GM23338 (cell line): Measurements from ENCODE around the gene SLF2. TPM values are rescaled to one million over a fixed set of nuclear protein-coding genes. Genes with fewer than 3 reads are reported as not detected.

Experiments
- ATAC-seq: fragments of 200-7000 bp; cut with Tn5 transposase; 3 replicates; pipeline ENCODE4 v1.9.1; 2020
- DNase-seq: peaks from one replicate; pipeline ENCODE4 v3.0.0-alpha.2; 2015; ENCODE audit warnings: low spot score
- H2AFZ ChIP-seq: fragments of 200-600 bp; sonication (generic); 2 replicates; pipeline ENCODE4 v1.8.0; 2016; ENCODE audit warnings: antibody characterized with exemption, mild to moderate bottlenecking, moderate library complexity
- H3F3A ChIP-seq: fragments of 200-600 bp; sonication (generic); replicated peaks from 2 replicates; pipeline ENCODE4 v1.8.0; 2017; ENCODE audit warnings: antibody characterized with exemption, mixed run types, low read depth
- H3K27ac ChIP-seq: fragments of 200-600 bp; sonication (generic); 2 replicates; pipeline ENCODE4 v1.6.1; 2016; ENCODE audit warnings: low read depth
- H3K27me3 ChIP-seq: fragments of 200-600 bp; sonication (generic); 2 replicates; pipeline ENCODE4 v1.8.0; 2016; ENCODE audit warnings: mild to moderate bottlenecking, mixed run types, moderate library complexity; ENCODE audit not compliant: insufficient read depth
- H3K36me3 ChIP-seq: fragments of 200-600 bp; sonication (generic); 2 replicates; pipeline ENCODE4 v1.8.0; 2016; ENCODE audit warnings: mild to moderate bottlenecking; ENCODE audit not compliant: insufficient read depth
- H3K4me1 ChIP-seq: fragments of 200-600 bp; sonication (generic); 2 replicates; pipeline ENCODE4 v1.8.0; 2016; ENCODE audit warnings: mild to moderate bottlenecking, moderate library complexity; ENCODE audit not compliant: insufficient read depth
- H3K4me2 ChIP-seq: fragments of 200-600 bp; sonication (generic); 2 replicates; pipeline ENCODE4 v1.7.1; 2017; ENCODE audit warnings: mixed run types
- H3K4me3 ChIP-seq: fragments of 200-600 bp; sonication (generic); 2 replicates; pipeline ENCODE4 v1.6.1; 2016; ENCODE audit warnings: mixed run types
- H3K79me2 ChIP-seq: fragments of 200-600 bp; sonication (generic); replicated peaks from 2 replicates; pipeline ENCODE4 v1.8.0; 2017; ENCODE audit warnings: mild to moderate bottlenecking; ENCODE audit not compliant: insufficient read depth
- H3K9me2 ChIP-seq: fragments of 200-600 bp; sonication (generic); 2 replicates; pipeline ENCODE4 v1.8.0; 2017; ENCODE audit not compliant: insufficient read depth
- H4K20me1 ChIP-seq: fragments of 200-600 bp; sonication (generic); replicated peaks from 2 replicates; pipeline ENCODE4 v1.8.0; 2017; ENCODE audit warnings: mild to moderate bottlenecking; ENCODE audit not compliant: insufficient read depth
- H3K27ac Mint-ChIP-seq: 2 replicates; pipeline ENCODE4 v1.8.0; 2020; ENCODE audit warnings: inconsistent platforms, mild to moderate bottlenecking, moderate library complexity, mixed read lengths
- H3K27me3 Mint-ChIP-seq: 3 replicates; pipeline ENCODE4 v1.8.0; 2022; ENCODE audit warnings: low read depth, mild to moderate bottlenecking, moderate library complexity, mixed read lengths, inconsistent platforms; ENCODE audit not compliant: insufficient read depth, poor library complexity
- H3K36me3 Mint-ChIP-seq: 3 replicates; pipeline ENCODE4 v1.8.0; 2021; ENCODE audit warnings: low read depth, mild to moderate bottlenecking, inconsistent platforms, moderate library complexity, mixed read lengths
- H3K4me1 Mint-ChIP-seq: 3 replicates; pipeline ENCODE4 v1.8.0; 2020; ENCODE audit warnings: mild to moderate bottlenecking, inconsistent platforms, mixed read lengths
- H3K4me3 Mint-ChIP-seq: 3 replicates; pipeline ENCODE4 v1.8.0; 2021; ENCODE audit warnings: moderate library complexity, mild to moderate bottlenecking, inconsistent platforms, mixed read lengths
- H3K9me3 Mint-ChIP-seq: 3 replicates; pipeline ENCODE4 v1.8.0; 2020; ENCODE audit warnings: moderate library complexity, mild to moderate bottlenecking, inconsistent platforms, mixed read lengths
- CREB1 ChIP-seq: fragments of 250-450 bp; sonication (Bioruptor Pico); IDR thresholded peaks from 2 replicates; pipeline ENCODE4 v1.5.0; 2020; ENCODE audit warnings: low read depth, mild to moderate bottlenecking, moderate library complexity
- CTCF ChIP-seq, 2 experiments: fragments of 200-600 bp in 1 of 2; sonication (generic) in 1 of 2; conservative IDR thresholded peaks; 2 replicates each; pipeline versions ENCODE4 v1.5.1 to v1.6.1; 2016 to 2017; ENCODE audit warnings: antibody characterized with exemption in 2 of 2, low read depth in 2 of 2, mild to moderate bottlenecking in 2 of 2, moderate library complexity in 1 of 2
- ETS1 ChIP-seq: IDR thresholded peaks from 2 replicates; pipeline ENCODE4 v1.6.1; 2016; ENCODE audit warnings: antibody characterized with exemption
- EZH2 ChIP-seq: fragments of 200-600 bp; sonication (generic); IDR thresholded peaks from one replicate; pipeline ENCODE4 v1.8.0; 2017; ENCODE audit warnings: antibody characterized with exemption, mild to moderate bottlenecking, low read depth; ENCODE audit not compliant: unreplicated experiment
- EZH2phosphoT487 ChIP-seq: fragments of 200-600 bp; sonication (generic); IDR thresholded peaks from one replicate; pipeline ENCODE4 v1.8.1; 2018; ENCODE audit warnings: antibody characterized with exemption; ENCODE audit not compliant: unreplicated experiment
- JUNB ChIP-seq: IDR thresholded peaks from one replicate; pipeline ENCODE4 v1.6.1; 2016; ENCODE audit warnings: antibody characterized with exemption; ENCODE audit not compliant: unreplicated experiment
- NANOG ChIP-seq: IDR thresholded peaks from 2 replicates; pipeline ENCODE4 v1.6.1; 2016; ENCODE audit warnings: antibody characterized with exemption, borderline replicate concordance
- POLR2AphosphoS5 ChIP-seq: IDR thresholded peaks from 2 replicates; pipeline ENCODE4 v1.6.1; 2016; ENCODE audit warnings: antibody characterized with exemption, low read depth
- REST ChIP-seq: IDR thresholded peaks from one replicate; pipeline ENCODE4 v1.6.1; 2018; ENCODE audit warnings: antibody characterized with exemption; ENCODE audit not compliant: unreplicated experiment
- STAT1 ChIP-seq: IDR thresholded peaks from one replicate; pipeline ENCODE4 v1.6.1; 2016; ENCODE audit warnings: antibody characterized with exemption; ENCODE audit not compliant: unreplicated experiment
- ZNF114 ChIP-seq: fragments of 250-450 bp; sonication (Bioruptor Pico); IDR thresholded peaks from 2 replicates; pipeline ENCODE4 v1.5.0; 2020; ENCODE audit warnings: mild to moderate bottlenecking, moderate library complexity
- ZNF331 ChIP-seq: fragments of 250-450 bp; sonication (Bioruptor Pico); IDR thresholded peaks from 2 replicates; pipeline ENCODE4 v1.5.0; 2020; ENCODE audit warnings: low read depth, mild to moderate bottlenecking, moderate library complexity
- ZNF462 ChIP-seq: fragments of 250-450 bp; sonication (Bioruptor Pico); IDR thresholded peaks from 2 replicates; pipeline ENCODE4 v1.5.0; 2020; ENCODE audit warnings: mild to moderate bottlenecking, moderate library complexity
- polyA plus RNA-seq: library from polyadenylated mRNA; unstranded; fragments of >200 nt; fragmentation: Nextera tagmentation; extraction: Ambion mirVana; gene quantifications from 2 replicates; pipeline ENCODE4 v1.2.1, GENCODE V29; 2016
- total RNA-seq: library from RNA; depleted of rRNA; stranded (reverse); fragments of >200 nt; shearing (Covaris generic); gene quantifications from 2 replicates; pipeline ENCODE4 v1.2.3, GENCODE V29; 2014

Gene SLF2
- total and polyA plus RNA-seq, 2 experiments from 2014 or later: 13.6 to 22.1 TPM

- TF ChIP-seq NANOG (no peak), ZNF114 (CRISPR knock-in tag) (no peak), REST (no peak), CREB1 (CRISPR knock-in tag) (no peak), ZNF331 (no peak), ZNF462 (CRISPR knock-in tag) (no peak), POLR2AphosphoS5 (no peak), EZH2 (no peak), EZH2phosphoT487 (no peak), JUNB (no peak), ETS1 (no peak), CTCF (conservative IDR thresholded peaks at IDR 0.05; ENCODE audit: low read depth in 2 of 2) (no peak), STAT1 (no peak)
- Mint-ChIP-seq H3K4me1 (peaks cover 45% of the 10 kb centered on the region), H3K27ac (no peak overlapping the region), H3K9me3 (no peaks in the 10 kb centered on the region), H3K36me3 (no peaks in the 10 kb centered on the region), H3K27me3 (peaks cover 29% of the 10 kb centered on the region), H3K4me3 (no peak overlapping the region)
- ATAC-seq: no peak; the same call in 2 of the 3 replicates
- no peaks in the 10 kb centered on the region for H3K79me2 ChIP-seq
- 0 out of 2 replicates have a peak, but pooled peaks cover 2% of the 10 kb centered on the region for H4K20me1 ChIP-seq
- H3K4me2 ChIP-seq: peak overlapping the region; percentile 51
- peak overlapping the region; percentile 78 for H2AFZ ChIP-seq
- H3K27ac ChIP-seq: no peak overlapping the region
- H3K4me3 ChIP-seq: no peak overlapping the region
- H3K9me2 ChIP-seq: no peaks in the 10 kb centered on the region
- no peaks in the 10 kb centered on the region for H3F3A ChIP-seq
- H3K4me1 ChIP-seq: peaks cover 19% of the 10 kb centered on the region
- no peak for DNase-seq
- H3K27me3 ChIP-seq: peaks cover 27% of the 10 kb centered on the region
- no peaks in the 10 kb centered on the region for H3K36me3 ChIP-seq
These were observed 38.9 kb upstream of the SLF2 start for GRCh38 chr10:100873827-100874326.
